OCI-LY7 (cell line): ENCODE data around the gene NIPBL. TPM values are rescaled to one million over a fixed set of nuclear protein-coding genes. Genes with fewer than 3 reads are reported as not detected.

Experiments
- BruUV-seq: library from RNA; stranded (reverse); fragments of 400-500 nt; replicated peaks from 2 replicates; lab custom pipeline; 2021; lab: Mats Ljungman, UMichigan
- CTCF ChIA-PET: fragments of 300-600 bp; sonication (Branson Sonifier 250); formaldehyde crosslinking; loops from one replicate; lab custom pipeline; 2022; ENCODE audit warnings: antibody characterized with exemption; ENCODE audit not compliant: unreplicated experiment; lab: Charles Lee
- POLR2A ChIA-PET: fragments of 300-600 bp; sonication (Branson Sonifier 250); formaldehyde crosslinking; loops from one replicate; lab custom pipeline; 2022; ENCODE audit warnings: antibody characterized with exemption; lab: Charles Lee
- DNase-seq: peaks from one replicate; pipeline ENCODE4 v3.0.0-alpha.2; 2015; ENCODE audit warnings: low spot score
- H2AFZ ChIP-seq: fragments of 200-600 bp; sonication (generic), shearing (Covaris generic); 2 replicates; pipeline ENCODE4 v1.6.1; 2014; ENCODE audit warnings: mild to moderate bottlenecking, antibody characterized with exemption, low read length, moderate library complexity
- H3K27ac ChIP-seq: fragments of 200-600 bp; sonication (generic); 2 replicates; pipeline ENCODE4 v1.5.1; 2014; ENCODE audit warnings: mixed run types, low read depth, mild to moderate bottlenecking, moderate library complexity, low read length, inconsistent platforms; ENCODE audit not compliant: poor library complexity, severe bottlenecking
- H3K36me3 ChIP-seq: fragments of 200-600 bp; sonication (generic); 2 replicates; pipeline ENCODE4 v1.6.1; 2014; ENCODE audit warnings: mild to moderate bottlenecking, antibody characterized with exemption, low read length, moderate library complexity, mixed read lengths; ENCODE audit not compliant: insufficient read depth
- H3K4me1 ChIP-seq: fragments of 200-600 bp; sonication (generic); 2 replicates; pipeline ENCODE4 v1.5.1; 2014; ENCODE audit warnings: mild to moderate bottlenecking, low read length; ENCODE audit not compliant: insufficient read depth, poor library complexity, severe bottlenecking
- H3K4me2 ChIP-seq: fragments of 200-600 bp; sonication (generic); 2 replicates; pipeline ENCODE4 v1.6.1; 2014; ENCODE audit warnings: mild to moderate bottlenecking, low read length
- H3K4me3 ChIP-seq: fragments of 200-600 bp; sonication (generic); 2 replicates; pipeline ENCODE4 v1.5.1; 2014; ENCODE audit warnings: mild to moderate bottlenecking, low read depth, low read length; ENCODE audit not compliant: poor library complexity, severe bottlenecking
- H3K79me2 ChIP-seq: fragments of 200-600 bp; sonication (generic); 2 replicates; pipeline ENCODE4 v1.6.1; 2016; ENCODE audit warnings: low read depth, mild to moderate bottlenecking, low read length, moderate library complexity, mixed read lengths; ENCODE audit not compliant: insufficient read depth
- H3K9me2 ChIP-seq: fragments of 200-600 bp; sonication (generic); 2 replicates; pipeline ENCODE4 v1.6.1; 2016; ENCODE audit warnings: mild to moderate bottlenecking, low read length, mixed read lengths; ENCODE audit not compliant: insufficient read depth
- H3K9me3 ChIP-seq: fragments of 200-600 bp; sonication (generic); 2 replicates; pipeline ENCODE4 v1.6.1; 2014; ENCODE audit warnings: mild to moderate bottlenecking, mixed run types, low read length, mixed read lengths
- H4K20me1 ChIP-seq: fragments of 200-600 bp; sonication (generic); 2 replicates; pipeline ENCODE4 v1.6.1; 2014; ENCODE audit warnings: mild to moderate bottlenecking, antibody characterized with exemption, low read length, moderate library complexity, mixed read lengths; ENCODE audit not compliant: insufficient read depth
- CTCF ChIP-seq: fragments of 200-600 bp; sonication (generic); conservative IDR thresholded peaks from 2 replicates; pipeline ENCODE4 v1.5.1; 2014; ENCODE audit warnings: mild to moderate bottlenecking, antibody characterized with exemption, low read length, moderate library complexity, mixed read lengths
- EZH2phosphoT487 ChIP-seq: fragments of 200-600 bp; sonication (generic); IDR thresholded peaks from 2 replicates; pipeline ENCODE4 v1.6.1; 2018; ENCODE audit warnings: low read depth, borderline replicate concordance, mild to moderate bottlenecking, mixed run types, antibody characterized with exemption, low read length, moderate library complexity, mixed read lengths
- intact Hi-C: fragments of 100-400 bp; cut with micrococcal nuclease; formaldehyde crosslinking; loops from one replicate; pipeline ENCODE4 v1.10.0; 2022; ENCODE audit not compliant: unreplicated experiment
- total RNA-seq, 2 experiments: library from RNA; depleted of rRNA in 1 of 2; stranded (reverse); fragments of >200 nt in 1 of 2; shearing (Covaris generic) in 1 of 2; gene quantifications; 2 replicates each; pipeline ENCODE4 v1.2.3, GENCODE V29; 2014 to 2022

The NIPBL gene
- total RNA-seq, 2 experiments from 2014 or later = 24.9 to 56.1 TPM

- Histone ChIP-seq H3K27ac (no peak overlapping the region), H3K9me3 (no peaks in the 10 kb centered on the region), H3K4me2 (no peak overlapping the region), H2AFZ (no peak overlapping the region), H3K9me2 (no peaks in the 10 kb centered on the region), H3K4me3 (no peak overlapping the region), H3K36me3 (peaks cover 5% of the 10 kb centered on the region; the same call in 1 of the 2 replicates), H3K4me1 (peaks cover 9% of the 10 kb centered on the region), H3K79me2 (peaks cover 85% of the 10 kb centered on the region), H4K20me1 (peaks cover 50% of the 10 kb centered on the region)
- intact Hi-C loops = no loop called here
- TF ChIP-seq EZH2phosphoT487 (no peak), CTCF (no peak)
- no TSS peak for BruUV-seq
- DNase-seq = no peak
- CTCF ChIA-PET = no interaction called here
- POLR2A ChIA-PET = no interaction called here
Measured at GRCh38 chr5:36949593-36949992, 73.0 kb downstream of the NIPBL start.

- Histone ChIP-seq H3K36me3 (peaks cover 17% of the 10 kb centered on the region), H4K20me1 (peaks cover 44% of the 10 kb centered on the region), H3K27ac (no peak overlapping the region), H3K4me1 (peaks cover 9% of the 10 kb centered on the region), H2AFZ (no peak overlapping the region), H3K4me2 (no peak overlapping the region), H3K9me3 (no peaks in the 10 kb centered on the region), H3K4me3 (no peak overlapping the region), H3K79me2 (peaks cover 78% of the 10 kb centered on the region; the same call in 1 of the 2 replicates), H3K9me2 (no peaks in the 10 kb centered on the region)
- intact Hi-C loops = no loop called here
- no peak for TF ChIP-seq EZH2phosphoT487
- no peak for TF ChIP-seq CTCF
- no peak for DNase-seq
- no TSS peak for BruUV-seq
- ChIA-PET CTCF (no interaction called here), POLR2A (interaction anchor here (0.5 kb wide), 1 partner anchor 591 kb away, joined by 3 read pairs; no protein-coding TSS in a partner anchor)
Measured at GRCh38 chr5:36950586-36951457, 74.3 kb downstream of the NIPBL start.

- no peak overlapping the region for H3K4me3 ChIP-seq
- H3K9me2 ChIP-seq = no peaks in the 10 kb centered on the region
- H3K4me1 ChIP-seq = peaks cover 9% of the 10 kb centered on the region
- ChIA-PET POLR2A (interaction anchor here (0.9 kb wide), 1 partner anchor 8 kb away, joined by 3 read pairs; no protein-coding TSS in a partner anchor), CTCF (no interaction called here)
- peaks cover 64% of the 10 kb centered on the region; the same call in 1 of the 2 replicates for H3K79me2 ChIP-seq
- H3K27ac ChIP-seq = no peak overlapping the region
- intact Hi-C loops = no loop called here
- H3K4me2 ChIP-seq = no peak overlapping the region
- H2AFZ ChIP-seq = no peak overlapping the region
- no TSS peak for BruUV-seq
- H3K36me3 ChIP-seq = peaks cover 33% of the 10 kb centered on the region
- TF ChIP-seq EZH2phosphoT487 (no peak), CTCF (no peak)
- no peaks in the 10 kb centered on the region for H3K9me3 ChIP-seq
- DNase-seq = no peak
- peaks cover 32% of the 10 kb centered on the region for H4K20me1 ChIP-seq
Measured at GRCh38 chr5:36953043-36953442, 76.5 kb downstream of the NIPBL start.
